GM12878 (cell line): ENCODE results near the gene TMC5. TPM values are rescaled to one million over a fixed set of nuclear protein-coding genes. Genes with fewer than 3 reads are reported as not detected.

Experiments used
- ATAC-seq: fragments of 200-7000 bp; cut with Tn5 transposase; 3 replicates; pipeline ENCODE4 v1.9.1; 2020; ENCODE audit warnings: mild to moderate bottlenecking, moderate library complexity
- BruUV-seq: library from RNA; stranded (reverse); fragments of 400-500 nt; replicated peaks from 2 replicates; lab custom pipeline; 2021; lab: Mats Ljungman, UMichigan
- CTCF ChIA-PET: fragments of 300-600 bp; sonication (Branson Sonifier 250); formaldehyde crosslinking; extraction: SDS; loops from one replicate; lab custom pipeline; 2021; ENCODE audit warnings: inconsistent platforms; lab: Yijun Ruan, JAX
- POLR2A ChIA-PET: fragments of 350-600 bp; formaldehyde crosslinking; extraction: SDS; loops from one replicate; lab custom pipeline; 2021; ENCODE audit warnings: inconsistent platforms; lab: Charles Lee
- RAD21 ChIA-PET: fragments of 300-600 bp; sonication (Branson Sonifier 250); formaldehyde crosslinking; loops from one replicate; lab custom pipeline; 2023; ENCODE audit warnings: antibody characterized with exemption; ENCODE audit not compliant: unreplicated experiment; lab: Charles Lee
- SMC1A ChIA-PET: fragments of 300-600 bp; sonication (Branson Sonifier 250); formaldehyde crosslinking; loops from one replicate; lab custom pipeline; 2023; ENCODE audit not compliant: unreplicated experiment, uncharacterized antibody; lab: Charles Lee
- DNase-seq: peaks from one replicate; pipeline ENCODE4 v3.0.0-alpha.2; 2011; ENCODE audit warnings: low read depth, low spot score
- FAIRE-seq: peaks from 3 replicates; lab custom pipeline; 2011; peaks lifted over from hg19 to GRCh38; lab: Jason Lieb, UNC
- H2AFZ ChIP-seq: 2 replicates; pipeline ENCODE4 v1.6.0; 2011; ENCODE audit warnings: low read depth, low read length, control low read depth; ENCODE audit not compliant: control insufficient read depth
- H3K27ac ChIP-seq: 2 replicates; pipeline ENCODE4 v1.5.1; 2011; ENCODE audit warnings: control low read depth; ENCODE audit not compliant: control insufficient read depth, insufficient read depth
- H3K27me3 ChIP-seq, 2 experiments: replicated peaks in 1 of 2; 2 replicates each; pipeline versions ENCODE4 v1.6.0 to v1.6.1; 2011; ENCODE audit warnings: low read length in 1 of 2; ENCODE audit not compliant: control insufficient read depth in 2 of 2, insufficient read depth in 2 of 2
- H3K36me3 ChIP-seq, 2 experiments: 2 replicates each; pipeline ENCODE4 v1.5.1; 2011; ENCODE audit warnings: low read length in 1 of 2; ENCODE audit not compliant: control insufficient read depth in 2 of 2, insufficient read depth in 2 of 2
- H3K4me1 ChIP-seq: 2 replicates; pipeline ENCODE4 v1.6.1; 2011; ENCODE audit warnings: mild to moderate bottlenecking, low read length, moderate library complexity, mixed read lengths; ENCODE audit not compliant: control insufficient read depth, insufficient read depth
- H3K4me2 ChIP-seq: 2 replicates; pipeline ENCODE4 v1.6.0; 2011; ENCODE audit warnings: control low read depth; ENCODE audit not compliant: control insufficient read depth, insufficient read depth
- H3K4me3 ChIP-seq: fragments of 200-600 bp; sonication (generic); 2 replicates; pipeline ENCODE4 v1.5.1; 2016
- H3K79me2 ChIP-seq: 2 replicates; pipeline ENCODE4 v1.6.0; 2011; ENCODE audit warnings: low read length; ENCODE audit not compliant: control insufficient read depth, insufficient read depth
- H3K9ac ChIP-seq: 2 replicates; pipeline ENCODE4 v1.8.0; 2011; ENCODE audit warnings: low read length, control low read depth, mixed read lengths; ENCODE audit not compliant: control insufficient read depth, insufficient read depth
- H3K9me3 ChIP-seq: replicated peaks from 3 replicates; pipeline ENCODE4 v1.5.1; 2011; ENCODE audit warnings: mild to moderate bottlenecking, low read length; ENCODE audit not compliant: control insufficient read depth, insufficient read depth
- H4K20me1 ChIP-seq: 2 replicates; pipeline ENCODE4 v1.6.0; 2011; ENCODE audit not compliant: control insufficient read depth, insufficient read depth
- ELK1 ChIP-seq: IDR thresholded peaks from 2 replicates; pipeline ENCODE4 v1.6.1; 2012; ENCODE audit warnings: low read depth, low read length, improper control_type of control experiment
- POLR2AphosphoS2 ChIP-seq: IDR thresholded peaks from 2 replicates; pipeline ENCODE4 v1.6.1; 2011; ENCODE audit warnings: low read depth, mild to moderate bottlenecking, low read length, improper control_type of control experiment, moderate library complexity
- RELA ChIP-seq: fragments of 450-650 bp; IDR thresholded peaks from 2 replicates; pipeline ENCODE4 v1.8.0; 2014; ENCODE audit warnings: borderline replicate concordance; ENCODE audit not compliant: partially characterized antibody
- WGBS: methylation state at CpG from one replicate; pipeline ENCODE4 v1.1.6; 2016; ENCODE audit warnings: low lambda C conversion rate; ENCODE audit not compliant: insufficient replicate concordance, insufficient coverage; ENCODE audit errors: missing lambda C conversion rate; 5-methylcytosine and 5-hydroxymethylcytosine counted together
- in situ Hi-C: fragments of 300-500 bp; cut with MboI; formaldehyde crosslinking; loops from 9 replicates; pipeline ENCODE4 v1.14.3; 2018; ENCODE audit warnings: mixed read lengths
- intact Hi-C: fragments of 100-400 bp; cut with micrococcal nuclease; formaldehyde crosslinking; loops from one replicate; pipeline ENCODE4 v1.14.2; 2022; ENCODE audit not compliant: unreplicated experiment
- polyA plus RNA-seq, 11 experiments: library from polyadenylated mRNA; depleted of rRNA in 4 of 11; unstranded in 6 of 11; stranded (reverse) in 5 of 11; fragments of >200 nt; fragmentation: Nextera tagmentation in 4 of 11; fragmentation: Illumina TruSeq in 1 of 11; extraction: Ambion mirVana in 4 of 11; extraction: Trizol in 1 of 11; gene quantifications; 1 replicate in 1 of 11; 2 replicates in 10 of 11; pipeline versions ENCODE4 v1.2.1 to v1.2.3, GENCODE V29; 2011 to 2016; ENCODE audit warnings: inconsistent platforms in 2 of 11, missing spikeins in 2 of 11, low read depth in 1 of 11
- total RNA-seq, 4 experiments: library from RNA; depleted of rRNA in 3 of 4; stranded (reverse); fragments of >200 nt in 3 of 4; fragmentation: Illumina TruSeq in 1 of 4; extraction: Trizol in 1 of 4; gene quantifications; 2 replicates each; pipeline versions ENCODE4 v1.2.1 to v1.2.3, GENCODE V29; 2013 to 2021
- TF ChIP-seq, protein P1 (sequence below): IDR thresholded peaks from 2 replicates; pipeline ENCODE4 v1.6.1; 2012; ENCODE audit warnings: improper control_type of control experiment, low read depth, low read length; ENCODE audit not compliant: insufficient replicate concordance

The TMC5 gene
- total and polyA plus RNA-seq, 10 of the 15 experiments (the other 5 are each of a cell fraction or from before 2014, with no cell fraction given): 0.01 to 0.10 (median 0.07) TPM; not detected in 5

DNA sequence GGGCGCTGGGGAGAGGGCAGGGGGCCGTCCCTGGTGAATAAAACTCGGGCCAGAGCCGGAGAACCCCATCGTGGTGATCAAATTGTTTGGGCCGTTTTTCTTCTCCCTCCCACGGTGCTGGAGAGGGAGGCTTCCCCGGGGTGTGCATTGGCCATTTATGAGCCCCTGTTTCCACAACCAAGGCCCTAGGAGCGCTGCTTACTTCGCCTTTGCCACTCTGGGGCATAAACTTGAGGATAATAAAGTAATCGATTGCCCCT, 106.6 kb downstream of the TMC5 start:
- H2AFZ ChIP-seq: peak overlapping the region; percentile 89
- in situ Hi-C loops: loop anchor here (10.0 kb wide), 1 partner anchor 729 kb away; the partner anchor contains the start of gene RPS15A
- POLR2A ChIA-PET: interaction anchor here (0.5 to 2.6 kb wide), 4 partner anchors 29 to 1214 kb away, joined by 4 to 23 read pairs (median 6); partner anchors contain the start of gene VPS35L
- H3K9ac ChIP-seq: peak overlapping the region; percentile 57
- peak overlapping the region; percentile 69 for H3K4me3 ChIP-seq
- no peaks in the 10 kb centered on the region for H4K20me1 ChIP-seq
- no peaks in the 10 kb centered on the region; a peak in 2 of 4 replicates for H3K36me3 ChIP-seq
- peak; percentile 3 for ATAC-seq
- SMC1A ChIA-PET: interaction anchor here (0.8 to 4.5 kb wide), 6 partner anchors 10 to 146 kb away, joined by 3 to 19 read pairs (median 3); partner anchors contain the start of gene VPS35L
- H3K4me2 ChIP-seq: peak overlapping the region; percentile 84
- under 1% methylated on average over 11 of the region's 11 CpGs for WGBS
- no peak for FAIRE-seq
- intact Hi-C loops: loop anchor here (2.0 to 5.0 kb wide), 2 partner anchors 31 to 457 kb away; partner anchors contain the start of genes COQ7 and VPS35L
- H3K27ac ChIP-seq: peak overlapping the region; percentile 72
- CTCF ChIA-PET: interaction anchor here (3.8 to 5.2 kb wide), 2 partner anchors 21 to 31 kb away, joined by 20 to 56 read pairs; partner anchors contain the start of gene VPS35L
- no peaks in the 10 kb centered on the region for H3K27me3 ChIP-seq
- no TSS peak for BruUV-seq
- DNase-seq: no peak
- H3K79me2 ChIP-seq: peaks cover 58% of the 10 kb centered on the region
- no peaks in the 10 kb centered on the region for H3K9me3 ChIP-seq
- RAD21 ChIA-PET: interaction anchor here (0.6 to 2.5 kb wide), 5 partner anchors 8 to 408 kb away, joined by 3 to 24 read pairs (median 4); partner anchors contain the start of gene VPS35L
- peaks cover 11% of the 10 kb centered on the region for H3K4me1 ChIP-seq
- TF ChIP-seq ELK1: no peak
- no peak for TF ChIP-seq POLR2AphosphoS2
- no peak for TF ChIP-seq RELA
- TF ChIP-seq, protein P1, sequence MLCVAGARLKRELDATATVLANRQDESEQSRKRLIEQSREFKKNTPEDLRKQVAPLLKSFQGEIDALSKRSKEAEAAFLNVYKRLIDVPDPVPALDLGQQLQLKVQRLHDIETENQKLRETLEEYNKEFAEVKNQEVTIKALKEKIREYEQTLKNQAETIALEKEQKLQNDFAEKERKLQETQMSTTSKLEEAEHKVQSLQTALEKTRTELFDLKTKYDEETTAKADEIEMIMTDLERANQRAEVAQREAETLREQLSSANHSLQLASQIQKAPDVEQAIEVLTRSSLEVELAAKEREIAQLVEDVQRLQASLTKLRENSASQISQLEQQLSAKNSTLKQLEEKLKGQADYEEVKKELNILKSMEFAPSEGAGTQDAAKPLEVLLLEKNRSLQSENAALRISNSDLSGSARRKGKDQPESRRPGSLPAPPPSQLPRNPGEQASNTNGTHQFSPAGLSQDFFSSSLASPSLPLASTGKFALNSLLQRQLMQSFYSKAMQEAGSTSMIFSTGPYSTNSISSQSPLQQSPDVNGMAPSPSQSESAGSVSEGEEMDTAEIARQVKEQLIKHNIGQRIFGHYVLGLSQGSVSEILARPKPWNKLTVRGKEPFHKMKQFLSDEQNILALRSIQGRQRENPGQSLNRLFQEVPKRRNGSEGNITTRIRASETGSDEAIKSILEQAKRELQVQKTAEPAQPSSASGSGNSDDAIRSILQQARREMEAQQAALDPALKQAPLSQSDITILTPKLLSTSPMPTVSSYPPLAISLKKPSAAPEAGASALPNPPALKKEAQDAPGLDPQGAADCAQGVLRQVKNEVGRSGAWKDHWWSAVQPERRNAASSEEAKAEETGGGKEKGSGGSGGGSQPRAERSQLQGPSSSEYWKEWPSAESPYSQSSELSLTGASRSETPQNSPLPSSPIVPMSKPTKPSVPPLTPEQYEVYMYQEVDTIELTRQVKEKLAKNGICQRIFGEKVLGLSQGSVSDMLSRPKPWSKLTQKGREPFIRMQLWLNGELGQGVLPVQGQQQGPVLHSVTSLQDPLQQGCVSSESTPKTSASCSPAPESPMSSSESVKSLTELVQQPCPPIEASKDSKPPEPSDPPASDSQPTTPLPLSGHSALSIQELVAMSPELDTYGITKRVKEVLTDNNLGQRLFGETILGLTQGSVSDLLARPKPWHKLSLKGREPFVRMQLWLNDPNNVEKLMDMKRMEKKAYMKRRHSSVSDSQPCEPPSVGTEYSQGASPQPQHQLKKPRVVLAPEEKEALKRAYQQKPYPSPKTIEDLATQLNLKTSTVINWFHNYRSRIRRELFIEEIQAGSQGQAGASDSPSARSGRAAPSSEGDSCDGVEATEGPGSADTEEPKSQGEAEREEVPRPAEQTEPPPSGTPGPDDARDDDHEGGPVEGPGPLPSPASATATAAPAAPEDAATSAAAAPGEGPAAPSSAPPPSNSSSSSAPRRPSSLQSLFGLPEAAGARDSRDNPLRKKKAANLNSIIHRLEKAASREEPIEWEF: peak; percentile 25
